ENCODE data around the gene TMX2. TPM values are rescaled to one million over a fixed set of nuclear protein-coding genes. Genes with fewer than 3 reads are reported as not detected.

The TMX2 gene, protein sequence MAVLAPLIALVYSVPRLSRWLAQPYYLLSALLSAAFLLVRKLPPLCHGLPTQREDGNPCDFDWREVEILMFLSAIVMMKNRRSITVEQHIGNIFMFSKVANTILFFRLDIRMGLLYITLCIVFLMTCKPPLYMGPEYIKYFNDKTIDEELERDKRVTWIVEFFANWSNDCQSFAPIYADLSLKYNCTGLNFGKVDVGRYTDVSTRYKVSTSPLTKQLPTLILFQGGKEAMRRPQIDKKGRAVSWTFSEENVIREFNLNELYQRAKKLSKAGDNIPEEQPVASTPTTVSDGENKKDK
- total RNA-seq: 59.4 and 75.0 TPM in 2 replicates

DNA sequence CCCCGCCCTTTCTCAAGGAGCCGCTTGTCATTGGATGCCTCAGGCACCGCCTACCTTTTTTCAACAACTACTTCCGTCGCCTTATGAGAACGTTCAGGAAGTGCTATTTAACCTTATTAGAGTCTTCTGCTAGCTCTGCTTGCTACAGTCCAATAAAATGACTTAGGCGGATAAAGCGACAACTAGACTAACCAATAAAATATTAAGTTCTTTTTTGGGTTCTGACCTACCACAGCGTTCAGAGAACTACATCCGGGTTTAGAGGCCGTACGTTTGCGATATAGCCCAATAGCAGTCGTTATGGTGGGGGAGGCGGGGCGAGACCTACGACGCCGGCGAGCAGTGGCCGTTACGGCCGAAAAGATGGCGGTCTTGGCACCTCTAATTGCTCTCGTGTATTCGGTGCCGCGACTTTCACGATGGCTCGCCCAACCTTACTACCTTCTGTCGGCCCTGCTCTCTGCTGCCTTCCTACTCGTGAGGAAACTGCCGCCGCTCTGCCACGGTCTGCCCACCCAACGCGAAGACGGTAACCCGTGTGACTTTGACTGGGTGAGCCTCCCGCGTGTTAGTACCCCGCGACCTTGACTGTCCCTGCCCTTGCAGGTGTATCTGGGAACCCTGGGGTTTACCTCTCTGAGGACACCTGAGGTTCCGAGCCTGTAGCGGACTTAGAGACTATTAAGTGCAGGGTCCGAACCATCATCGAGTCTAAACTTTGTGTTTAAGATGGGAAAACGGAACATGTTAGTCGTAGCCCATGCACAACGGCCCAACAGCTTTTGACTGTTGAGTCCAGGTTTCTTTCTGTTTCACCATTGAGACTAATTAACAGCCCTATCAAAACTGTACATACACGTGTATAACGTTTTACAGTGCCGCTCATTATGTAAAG, at the start of gene TMX2:
Gene TMX2 (plus strand): TSS at position 338 of the 895 bp plus-strand sequence. CDS start 26 bp downstream, at position 364.

DNA sequence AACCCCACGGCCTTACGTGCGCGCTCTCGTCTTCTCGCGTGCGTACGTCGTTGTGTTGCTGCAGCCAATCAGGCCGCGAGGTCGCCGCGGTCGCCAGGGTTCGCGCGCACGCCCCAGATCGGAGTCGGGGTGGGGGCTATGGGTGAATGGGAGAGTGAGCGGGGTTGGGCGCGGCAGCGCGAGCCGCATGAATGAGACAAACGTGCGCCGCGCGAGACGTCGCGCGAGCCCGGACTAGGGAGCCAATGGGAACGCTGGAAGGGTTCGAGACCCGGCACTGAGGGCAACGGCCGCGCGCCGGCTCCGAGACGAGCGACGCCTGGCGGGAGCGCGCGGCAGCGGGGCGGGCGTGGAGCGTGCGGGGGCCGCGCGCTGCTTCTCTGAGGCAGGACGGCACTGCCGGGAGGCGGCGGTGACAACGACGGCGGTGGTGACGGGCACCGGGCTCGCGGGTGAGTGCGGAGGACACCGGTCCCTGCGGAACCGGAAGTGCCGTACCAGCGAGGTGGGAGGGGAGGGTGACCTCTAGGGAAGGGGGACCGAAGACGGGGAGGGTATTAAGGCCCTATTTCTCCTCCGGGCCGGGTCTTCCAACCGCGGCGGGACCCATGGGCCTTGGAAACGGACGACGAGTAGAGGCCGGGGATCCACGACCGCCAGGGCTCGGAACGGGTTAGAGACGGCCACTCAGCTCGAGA, 44.5 kb upstream of the TMX2 start, which contains the start of gene ZDHHC5:
Gene ZDHHC5 (plus strand): TSS at position 379 of the 698 bp plus-strand sequence. CDS start 4,977 bp downstream, outside the sequence.

DNA sequence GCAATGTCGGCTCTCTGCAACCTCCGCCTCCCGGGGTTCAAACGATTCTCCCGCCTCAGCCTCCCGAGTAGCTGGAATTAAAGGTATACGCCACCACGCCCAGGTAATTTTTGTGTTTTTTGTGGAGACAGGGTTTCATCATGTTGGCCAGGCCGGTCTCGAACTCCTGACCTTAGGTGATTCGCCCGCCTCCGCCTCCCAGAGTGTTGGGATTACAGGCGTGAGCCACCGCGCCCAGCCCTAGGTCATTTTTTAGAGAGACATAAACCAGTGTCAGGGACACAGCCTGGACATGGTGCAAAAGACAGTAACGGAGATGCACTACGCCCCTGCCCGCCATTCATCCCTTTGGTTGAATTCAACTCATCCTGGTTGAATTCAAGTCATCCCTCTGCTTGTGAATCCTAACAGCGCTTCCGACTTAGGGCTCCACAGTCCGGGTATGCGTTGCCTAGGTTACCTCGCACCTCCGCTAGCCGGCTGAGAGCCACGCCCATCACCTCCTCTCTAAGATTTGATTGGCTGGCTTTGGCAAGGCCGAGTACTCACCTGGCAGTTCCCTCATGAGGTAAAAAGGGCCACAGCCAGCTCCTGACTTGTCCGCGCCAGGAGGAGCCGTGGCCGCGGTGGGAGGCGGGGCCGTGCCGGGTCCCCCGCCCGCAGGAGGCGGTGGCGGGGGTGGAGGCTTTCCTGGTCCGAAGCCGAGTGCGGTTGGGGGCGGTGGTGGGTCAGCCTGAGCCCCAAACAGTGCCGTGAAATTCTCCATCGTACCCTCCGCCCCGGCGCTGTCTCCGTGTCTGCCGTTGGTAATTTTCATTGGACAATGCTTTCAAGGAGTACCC, 758 bp upstream of the TMX2 start, which contains the start of gene MED19:
Gene MED19 (minus strand): TSS at position 802 of the 842 bp plus-strand sequence. CDS start 36 bp downstream, at position 766.

DNA sequence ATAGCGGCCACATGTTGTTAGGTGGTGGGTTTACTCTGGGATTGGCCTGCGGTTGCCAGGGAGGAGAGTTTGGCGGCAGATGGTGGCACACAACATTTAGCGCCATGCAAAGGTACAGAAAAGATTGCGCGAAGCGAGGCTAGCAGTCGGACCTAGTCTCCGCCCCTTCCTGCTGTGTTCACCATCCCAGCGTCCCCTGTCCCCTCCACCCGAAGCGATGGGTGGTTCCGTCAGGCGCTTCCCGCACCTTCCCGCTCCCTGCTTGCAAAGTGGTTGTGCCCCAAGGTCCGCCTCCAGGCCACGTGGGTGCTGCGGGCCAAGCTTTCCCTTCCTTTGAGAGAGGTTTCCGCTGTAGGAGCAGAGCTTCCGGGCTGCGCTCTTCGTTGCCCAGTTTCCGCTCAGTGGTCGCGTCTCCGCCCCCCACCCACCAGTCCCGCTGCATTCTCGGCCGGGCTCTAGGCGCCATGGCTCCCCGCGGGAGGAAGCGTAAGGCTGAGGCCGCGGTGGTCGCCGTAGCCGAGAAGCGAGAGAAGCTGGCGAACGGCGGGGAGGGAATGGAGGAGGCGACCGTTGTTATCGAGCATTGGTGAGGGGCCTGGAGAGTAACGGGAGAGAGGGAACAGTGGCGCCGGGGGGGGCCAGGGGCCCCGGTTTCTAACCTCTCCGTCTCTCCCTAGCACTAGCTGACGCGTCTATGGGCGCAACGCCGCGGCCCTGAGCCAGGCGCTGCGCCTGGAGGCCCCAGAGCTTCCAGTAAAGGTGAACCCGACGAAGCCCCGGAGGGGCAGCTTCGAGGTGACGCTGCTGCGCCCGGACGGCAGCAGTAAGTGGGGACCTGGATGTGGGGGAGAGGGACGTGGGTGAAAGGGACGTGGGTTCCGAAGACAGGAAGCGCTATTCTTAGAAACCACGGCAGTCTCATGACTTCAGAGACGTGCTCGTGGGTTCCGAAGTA, 29.0 kb downstream of the TMX2 start, which contains the start of gene SELENOH:
Gene SELENOH (plus strand): TSS at position 360 of the 955 bp plus-strand sequence. CDS start 105 bp downstream, at position 465.

DNA sequence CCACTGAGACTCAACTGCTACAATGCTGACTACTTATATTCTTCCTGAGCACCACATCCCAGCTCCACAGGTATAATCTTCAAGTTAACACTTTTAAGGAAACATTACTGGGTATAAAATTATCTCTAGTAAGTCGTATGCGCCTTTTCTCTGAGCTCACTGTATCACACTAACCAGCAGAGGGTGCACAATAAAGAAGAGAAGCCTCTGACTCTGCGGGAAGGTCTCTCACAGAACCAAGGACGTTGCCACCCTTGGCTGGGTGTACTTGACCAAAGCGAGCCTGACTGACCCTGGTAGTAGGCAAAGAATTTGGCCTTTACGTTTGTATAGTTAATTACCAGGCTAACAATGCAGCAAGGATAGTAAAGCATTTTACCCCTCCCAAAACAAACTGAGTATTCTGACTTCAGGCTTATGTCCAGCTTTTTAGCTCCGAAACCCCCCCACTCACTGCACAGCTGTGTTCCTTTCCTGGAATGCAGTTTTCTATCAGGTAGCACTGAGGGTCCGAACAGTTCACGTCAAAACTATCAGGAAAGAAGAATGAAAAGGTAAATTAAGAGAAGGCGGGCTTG, 39.4 kb downstream of the TMX2 start, which contains the start of gene BTBD18:
Gene BTBD18 (minus strand): TSS at position 144 of the 578 bp plus-strand sequence. CDS start 631 bp downstream, outside the sequence.

DNA sequence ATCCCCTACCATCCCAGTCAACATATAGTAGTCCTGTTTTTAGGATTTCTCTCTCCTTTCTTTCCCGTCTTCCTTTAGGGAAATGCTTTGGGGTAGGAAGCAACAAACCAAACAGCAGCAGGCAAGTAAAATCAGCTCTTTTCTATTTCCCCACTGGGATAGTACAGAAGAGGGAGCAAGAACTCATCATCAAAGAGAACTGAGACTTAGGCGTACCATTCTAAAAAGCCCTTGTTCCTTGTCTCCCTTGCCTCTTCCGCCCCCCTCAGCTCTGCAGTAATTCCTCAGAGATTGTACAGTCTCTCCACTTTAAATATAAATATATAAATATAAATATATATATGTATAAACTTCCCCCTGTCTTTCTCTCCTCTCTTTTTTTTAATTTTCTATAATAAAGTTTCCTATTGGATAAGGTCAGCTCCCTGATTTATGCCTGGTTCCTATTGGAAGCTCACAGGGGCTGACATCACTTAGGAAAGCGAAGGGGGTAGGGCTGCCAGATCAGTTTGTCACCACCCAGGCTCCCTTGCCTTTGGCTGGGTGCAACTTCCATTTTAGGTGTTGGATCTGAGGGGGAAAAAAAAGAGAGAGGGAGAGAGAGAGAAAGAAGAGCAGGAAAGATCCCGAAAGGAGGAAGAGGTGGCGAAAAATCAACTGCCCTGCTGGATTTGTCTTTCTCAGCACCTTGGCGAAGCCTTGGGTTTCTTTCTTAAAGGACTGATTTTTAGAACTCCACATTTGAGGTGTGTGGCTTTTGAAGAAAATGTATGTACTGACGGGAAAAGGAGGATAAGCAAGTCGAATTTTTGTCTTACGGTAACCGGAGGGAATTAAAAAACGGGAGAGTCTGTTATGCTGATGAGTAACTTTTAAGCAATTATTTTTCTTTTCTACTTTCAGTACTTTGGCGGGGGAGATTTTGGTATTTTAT, 49.2 kb downstream of the TMX2 start, which contains the start of gene CTNND1:
Gene CTNND1 (plus strand): TSS at position 502 of the 934 bp plus-strand sequence. CDS start 29,677 bp downstream, outside the sequence.

Other genes with a start within 250 kb of the TMX2 start
- 8.6 and 14.6 TPM in 2 replicates for gene SLC43A1, start 196.9 kb upstream of the TMX2 start, total RNA-seq
- 14.6 and 35.6 TPM in 2 replicates for gene TIMM10, start 181.8 kb upstream of the TMX2 start, total RNA-seq
- gene SMTNL1, start 175.0 kb upstream of the TMX2 start, total RNA-seq: not detected in 2 replicates
- gene UBE2L6, start 144.9 kb upstream of the TMX2 start, total RNA-seq: 48.1 and 61.7 TPM in 2 replicates
- gene SERPING1, start 114.9 kb upstream of the TMX2 start, total RNA-seq: 169 and 221 TPM in 2 replicates
- 0.16 TPM in 1 of 2 replicates, not detected in the other for gene YPEL4, start 62.7 kb upstream of the TMX2 start, total RNA-seq
- 11.0 and 16.7 TPM in 2 replicates for gene CLP1, start 54.8 kb upstream of the TMX2 start, total RNA-seq
- 40.6 and 44.6 TPM in 2 replicates for gene ZDHHC5, start 44.5 kb upstream of the TMX2 start, total RNA-seq
- gene MED19, start 378 bp upstream of the TMX2 start, total RNA-seq: 13.5 and 25.6 TPM in 2 replicates
- 94.4 and 139 TPM in 2 replicates for gene SELENOH, start 28.9 kb downstream of the TMX2 start, total RNA-seq
- not detected in 2 replicates for gene BTBD18, start 39.2 kb downstream of the TMX2 start, total RNA-seq
- 78.7 and 79.7 TPM in 2 replicates for gene CTNND1, start 49.2 kb downstream of the TMX2 start, total RNA-seq